A549 (cell line): ENCODE results near the gene PDPK1.

Experiments used
- BHLHE40 ChIP-seq: IDR thresholded peaks from 2 replicates; pipeline ENCODE4 v1.6.1; 2012; ENCODE audit warnings: low read depth, low read length, inconsistent platforms
- CHD2 ChIP-seq: fragments of 150-350 bp; IDR thresholded peaks from 2 replicates; pipeline ENCODE4 v1.6.1; 2014; ENCODE audit warnings: low read length; ENCODE audit not compliant: partially characterized antibody
- HDAC2 ChIP-seq: fragments of 200-600 bp; sonication (generic); IDR thresholded peaks from 2 replicates; pipeline ENCODE4 v1.6.1; 2016
- JUN ChIP-seq, 2 experiments: fragments of >200 bp; sonication (Bioruptor Twin); formaldehyde crosslinking; IDR thresholded peaks; 2 replicates in 1 of 2; 3 replicates in 1 of 2; pipeline ENCODE4 v1.6.1; 2016 to 2017
- MAFK ChIP-seq: fragments of 450-650 bp; IDR thresholded peaks from 2 replicates; pipeline ENCODE4 v1.6.1; 2014; ENCODE audit not compliant: partially characterized antibody
- MAZ ChIP-seq: fragments of 150-350 bp; IDR thresholded peaks from 2 replicates; pipeline ENCODE4 v1.6.1; 2014; ENCODE audit warnings: antibody characterized with exemption, low read depth, low read length, borderline replicate concordance
- POLR2A ChIP-seq: IDR thresholded peaks from 2 replicates; pipeline ENCODE4 v1.6.1; 2012; ENCODE audit warnings: mild to moderate bottlenecking, low read length
- SMC3 ChIP-seq: fragments of >200 bp; sonication (Bioruptor Twin); formaldehyde crosslinking; IDR thresholded peaks from 3 replicates; pipeline ENCODE4 v1.6.1; 2018; ENCODE audit warnings: inconsistent platforms
- ZSCAN20 ChIP-seq: fragments of 250-450 bp; sonication (Bioruptor Pico); IDR thresholded peaks from 2 replicates; pipeline ENCODE4 v1.8.0; 2022; ENCODE audit warnings: mild to moderate bottlenecking, moderate library complexity
- TF ChIP-seq, protein P1 (sequence below): fragments of >200 bp; sonication (Bioruptor Twin); formaldehyde crosslinking; IDR thresholded peaks from 3 replicates; pipeline ENCODE4 v1.5.1; 2016
- TF ChIP-seq, protein P2 (sequence below): IDR thresholded peaks from 2 replicates; pipeline ENCODE4 v1.6.1; 2012

DNA sequence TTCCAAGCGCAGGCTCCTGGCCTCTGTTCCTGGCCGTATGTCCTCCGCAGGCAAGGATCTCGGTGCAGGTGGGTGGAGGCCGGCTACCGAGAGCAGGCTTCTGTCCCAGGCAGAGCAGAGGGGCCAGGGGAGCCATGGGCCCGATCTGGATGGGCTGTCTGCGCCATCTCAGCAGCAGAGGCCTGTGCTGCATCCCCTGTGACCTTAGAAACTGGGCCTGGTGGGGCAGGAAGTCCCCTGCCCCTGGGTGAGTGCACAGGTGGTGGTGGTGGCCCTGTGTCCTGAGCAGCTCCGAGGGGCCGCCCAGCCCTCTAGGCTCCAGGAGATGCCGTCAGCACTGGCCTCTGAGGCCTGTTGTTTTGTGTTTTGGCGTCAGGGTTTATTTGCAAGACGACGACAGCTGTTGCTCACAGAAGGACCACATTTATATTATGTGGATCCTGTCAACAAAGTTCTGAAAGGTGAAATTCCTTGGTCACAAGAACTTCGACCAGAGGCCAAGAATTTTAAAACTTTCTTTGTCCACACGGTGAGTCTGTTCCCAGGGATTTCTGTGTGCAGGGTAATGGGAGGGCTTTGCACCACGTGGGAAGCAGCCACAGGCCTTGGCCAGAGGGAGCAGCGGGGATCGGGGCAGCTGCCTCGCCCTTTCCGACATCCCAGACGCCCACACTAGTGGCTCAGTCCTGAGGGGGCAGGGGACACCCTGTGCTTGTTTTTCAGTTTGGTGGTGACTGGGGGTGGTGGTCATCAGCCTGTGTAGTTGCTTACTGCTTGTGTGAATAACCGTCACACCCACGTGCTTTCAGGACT lies 59.1 kb downstream of the PDPK1 start:
- no peak for TF ChIP-seq JUN (IDR thresholded peaks at IDR 0.05)
- no peak for TF ChIP-seq ZSCAN20
- TF ChIP-seq, protein P1, sequence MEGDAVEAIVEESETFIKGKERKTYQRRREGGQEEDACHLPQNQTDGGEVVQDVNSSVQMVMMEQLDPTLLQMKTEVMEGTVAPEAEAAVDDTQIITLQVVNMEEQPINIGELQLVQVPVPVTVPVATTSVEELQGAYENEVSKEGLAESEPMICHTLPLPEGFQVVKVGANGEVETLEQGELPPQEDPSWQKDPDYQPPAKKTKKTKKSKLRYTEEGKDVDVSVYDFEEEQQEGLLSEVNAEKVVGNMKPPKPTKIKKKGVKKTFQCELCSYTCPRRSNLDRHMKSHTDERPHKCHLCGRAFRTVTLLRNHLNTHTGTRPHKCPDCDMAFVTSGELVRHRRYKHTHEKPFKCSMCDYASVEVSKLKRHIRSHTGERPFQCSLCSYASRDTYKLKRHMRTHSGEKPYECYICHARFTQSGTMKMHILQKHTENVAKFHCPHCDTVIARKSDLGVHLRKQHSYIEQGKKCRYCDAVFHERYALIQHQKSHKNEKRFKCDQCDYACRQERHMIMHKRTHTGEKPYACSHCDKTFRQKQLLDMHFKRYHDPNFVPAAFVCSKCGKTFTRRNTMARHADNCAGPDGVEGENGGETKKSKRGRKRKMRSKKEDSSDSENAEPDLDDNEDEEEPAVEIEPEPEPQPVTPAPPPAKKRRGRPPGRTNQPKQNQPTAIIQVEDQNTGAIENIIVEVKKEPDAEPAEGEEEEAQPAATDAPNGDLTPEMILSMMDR = no peak
- no peak for TF ChIP-seq SMC3
- TF ChIP-seq MAZ = no peak
- no peak for TF ChIP-seq CHD2
- TF ChIP-seq POLR2A = no peak
- no peak for TF ChIP-seq BHLHE40
- no peak for TF ChIP-seq HDAC2
- TF ChIP-seq, protein P2, sequence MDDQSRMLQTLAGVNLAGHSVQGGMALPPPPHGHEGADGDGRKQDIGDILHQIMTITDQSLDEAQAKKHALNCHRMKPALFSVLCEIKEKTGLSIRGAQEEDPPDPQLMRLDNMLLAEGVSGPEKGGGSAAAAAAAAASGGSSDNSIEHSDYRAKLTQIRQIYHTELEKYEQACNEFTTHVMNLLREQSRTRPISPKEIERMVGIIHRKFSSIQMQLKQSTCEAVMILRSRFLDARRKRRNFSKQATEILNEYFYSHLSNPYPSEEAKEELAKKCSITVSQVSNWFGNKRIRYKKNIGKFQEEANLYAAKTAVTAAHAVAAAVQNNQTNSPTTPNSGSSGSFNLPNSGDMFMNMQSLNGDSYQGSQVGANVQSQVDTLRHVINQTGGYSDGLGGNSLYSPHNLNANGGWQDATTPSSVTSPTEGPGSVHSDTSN = no peak
- TF ChIP-seq MAFK = no peak
